Frontal cortex (tissue), 4 donors: Measurements from ENCODE around the gene SNW1. TPM values are rescaled to one million over a fixed set of nuclear protein-coding genes. Genes with fewer than 3 reads are reported as not detected.

Experiments
- DNase-seq, 2 donors: peaks; one replicate each; pipeline ENCODE4 v3.0.0; 2012; ENCODE audit warnings: low spot score in 2 of 2
- FAIRE-seq: peaks from 2 replicates; lab custom pipeline; 2012; peaks lifted over from hg19 to GRCh38; lab: Jason Lieb, UNC
- total RNA-seq: library from RNA; depleted of rRNA; stranded (reverse); fragments of >200 nt; gene quantifications from one replicate; pipeline ENCODE4 v1.2.3, GENCODE V29; 2014
- donor health status: control.
- donor health status: control.
- donor health status: control.

The SNW1 gene
- total RNA-seq, 1 donor from 2014 or later: 63.6 TPM

GRCh38 chr14:77681196-77682157 lies 79.5 kb downstream of the SNW1 start:
- no peak for FAIRE-seq
- DNase-seq: no peak

DNA sequence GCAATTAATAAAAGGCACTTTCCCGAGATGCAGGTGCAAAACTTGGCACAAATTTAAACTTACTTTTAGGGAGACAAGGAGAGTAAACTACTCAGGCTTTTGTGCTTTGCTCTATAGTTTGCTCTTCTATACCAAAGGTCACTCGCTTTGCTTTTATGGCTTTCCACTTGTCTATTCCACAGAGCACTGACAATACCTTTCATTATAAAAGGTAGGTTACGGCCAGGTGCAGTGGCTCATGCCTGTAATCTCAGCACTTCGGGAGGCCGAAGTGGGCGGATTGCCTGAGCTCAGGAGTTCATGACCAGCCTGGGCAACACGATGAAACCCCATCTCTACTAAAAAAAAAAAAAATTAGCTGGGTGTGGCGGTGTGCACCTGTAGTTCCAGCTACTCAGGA lies 86.0 kb downstream of the SNW1 start:
- no peak for FAIRE-seq
- no peak for DNase-seq

- DNase-seq (no peak), FAIRE-seq (no peak)
Observed at GRCh38 chr14:77673193-77673592, 87.8 kb downstream of the SNW1 start.

Other genes starting within 250 kb of the SNW1 start
- 23.2 TPM for gene SPTLC2, start 144.5 kb downstream of the SNW1 start, total RNA-seq
- gene ALKBH1, start 53.1 kb downstream of the SNW1 start, total RNA-seq: 13.0 TPM
- gene SLIRP, start 53.1 kb downstream of the SNW1 start, total RNA-seq: 95.4 TPM
- gene ADCK1, start 39.0 kb upstream of the SNW1 start, total RNA-seq: 5.7 TPM